H1 (cell line): ENCODE data around the gene MINAR1.

Experiments used
- BACH1 ChIP-seq: IDR thresholded peaks from 2 replicates; pipeline ENCODE4 v1.6.1; 2012; ENCODE audit warnings: low read length, improper control_type of control experiment
- CBX5 ChIP-seq: fragments of 300-800, 300-1000 bp; sonication (generic); IDR thresholded peaks from 2 replicates; pipeline ENCODE4 v1.7.1; 2016; ENCODE audit warnings: antibody characterized with exemption, low read length, low read depth
- CEBPB ChIP-seq: IDR thresholded peaks from 2 replicates; pipeline ENCODE4 v1.6.1; 2012; ENCODE audit warnings: low read depth, low read length
- CREB1 ChIP-seq: IDR thresholded peaks from 2 replicates; pipeline ENCODE4 v1.6.1; 2012; ENCODE audit warnings: inconsistent platforms
- EZH2 ChIP-seq: fragments of 200-600 bp; sonication (generic); IDR thresholded peaks from 2 replicates; pipeline ENCODE4 v1.7.1; 2012; ENCODE audit warnings: low read depth, mild to moderate bottlenecking, moderate library complexity, low read length, inconsistent platforms; ENCODE audit not compliant: severe bottlenecking
- HDAC6 ChIP-seq: IDR thresholded peaks from one replicate; pipeline ENCODE4 v1.7.1; 2012; ENCODE audit warnings: low read depth, mild to moderate bottlenecking, inconsistent platforms, low read length, moderate library complexity
- KDM1A ChIP-seq: fragments of 200-600, 300-600 bp; sonication (generic); IDR thresholded peaks from 2 replicates; pipeline ENCODE4 v1.7.1; 2016; ENCODE audit warnings: mild to moderate bottlenecking, low read length, borderline replicate concordance
- MAFK ChIP-seq: IDR thresholded peaks from 2 replicates; pipeline ENCODE4 v1.6.1; 2012; ENCODE audit warnings: low read depth, mild to moderate bottlenecking, improper control_type of control experiment, low read length
- NANOG ChIP-seq: IDR thresholded peaks from 2 replicates; pipeline ENCODE4 v1.6.1; 2011; ENCODE audit warnings: low read length, low read depth, mild to moderate bottlenecking, inconsistent platforms; ENCODE audit not compliant: insufficient read depth, poor library complexity, severe bottlenecking
- POLR2A ChIP-seq, 2 experiments: IDR thresholded peaks; 1 replicate in 1 of 2; 2 replicates in 1 of 2; pipeline ENCODE4 v1.6.1; 2011; ENCODE audit warnings: low read depth in 2 of 2, low read length in 2 of 2, mild to moderate bottlenecking in 2 of 2; ENCODE audit errors: control extremely low read depth in 1 of 2
- SP1 ChIP-seq: IDR thresholded peaks from 2 replicates; pipeline ENCODE4 v1.6.1; 2011; ENCODE audit warnings: low read depth, low read length
- SP2 ChIP-seq: IDR thresholded peaks from 2 replicates; pipeline ENCODE4 v1.6.1; 2012; ENCODE audit warnings: mild to moderate bottlenecking, low read length, inconsistent platforms
- TF ChIP-seq, protein P1 (sequence below), 3 experiments: IDR thresholded peaks; 1 replicate in 2 of 3; 2 replicates in 1 of 3; pipeline versions ENCODE4 v1.5.1 to v1.6.1; 2011; ENCODE audit warnings: low read length in 3 of 3, mild to moderate bottlenecking in 3 of 3, inconsistent platforms in 2 of 3, low read depth in 1 of 3, moderate library complexity in 1 of 3; ENCODE audit not compliant: insufficient read depth in 1 of 3; ENCODE audit errors: control extremely low read depth in 1 of 3
- TF ChIP-seq, protein P2 (sequence below): IDR thresholded peaks from 2 replicates; pipeline ENCODE4 v1.6.1; 2011; ENCODE audit warnings: low read length, improper control_type of control experiment

DNA sequence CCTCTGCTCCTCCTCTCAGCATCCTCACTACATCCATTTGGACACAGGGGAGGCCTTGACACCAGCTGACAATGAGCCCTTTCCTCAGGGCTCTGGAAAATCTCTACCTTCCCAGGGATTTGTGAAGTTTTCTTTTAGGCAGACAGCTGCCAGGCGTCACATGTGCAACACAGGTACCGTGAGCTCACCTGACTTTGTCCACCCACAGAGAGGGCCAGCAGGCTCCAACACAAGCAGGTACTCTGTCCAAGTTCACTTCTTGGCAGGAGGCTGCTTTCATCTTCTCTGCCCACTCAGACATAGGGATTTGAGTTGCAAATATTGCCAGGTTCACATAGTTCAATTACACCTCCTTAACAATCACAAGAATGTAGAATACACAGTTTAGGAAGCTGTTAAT, 15.3 kb upstream of the MINAR1 start:
- TF ChIP-seq, protein P1, sequence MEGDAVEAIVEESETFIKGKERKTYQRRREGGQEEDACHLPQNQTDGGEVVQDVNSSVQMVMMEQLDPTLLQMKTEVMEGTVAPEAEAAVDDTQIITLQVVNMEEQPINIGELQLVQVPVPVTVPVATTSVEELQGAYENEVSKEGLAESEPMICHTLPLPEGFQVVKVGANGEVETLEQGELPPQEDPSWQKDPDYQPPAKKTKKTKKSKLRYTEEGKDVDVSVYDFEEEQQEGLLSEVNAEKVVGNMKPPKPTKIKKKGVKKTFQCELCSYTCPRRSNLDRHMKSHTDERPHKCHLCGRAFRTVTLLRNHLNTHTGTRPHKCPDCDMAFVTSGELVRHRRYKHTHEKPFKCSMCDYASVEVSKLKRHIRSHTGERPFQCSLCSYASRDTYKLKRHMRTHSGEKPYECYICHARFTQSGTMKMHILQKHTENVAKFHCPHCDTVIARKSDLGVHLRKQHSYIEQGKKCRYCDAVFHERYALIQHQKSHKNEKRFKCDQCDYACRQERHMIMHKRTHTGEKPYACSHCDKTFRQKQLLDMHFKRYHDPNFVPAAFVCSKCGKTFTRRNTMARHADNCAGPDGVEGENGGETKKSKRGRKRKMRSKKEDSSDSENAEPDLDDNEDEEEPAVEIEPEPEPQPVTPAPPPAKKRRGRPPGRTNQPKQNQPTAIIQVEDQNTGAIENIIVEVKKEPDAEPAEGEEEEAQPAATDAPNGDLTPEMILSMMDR (IDR thresholded peaks at IDR 0.05; ENCODE audit: control extremely low read depth in 1 of 3, insufficient read depth in 1 of 3, low read depth in 1 of 3, low read length in 3 of 3) = no peak
- TF ChIP-seq CREB1 = no peak
- no peak for TF ChIP-seq BACH1
- no peak for TF ChIP-seq HDAC6
- TF ChIP-seq POLR2A (IDR thresholded peaks at IDR 0.05; ENCODE audit: control extremely low read depth in 1 of 2, low read depth in 2 of 2, low read length in 2 of 2) = no peak
- TF ChIP-seq SP2 = no peak
- no peak for TF ChIP-seq CBX5
- TF ChIP-seq KDM1A = no peak
- TF ChIP-seq SP1 = no peak
- TF ChIP-seq MAFK = no peak
- TF ChIP-seq NANOG = no peak
- TF ChIP-seq CEBPB = no peak
- no peak for TF ChIP-seq EZH2
- TF ChIP-seq, protein P2, sequence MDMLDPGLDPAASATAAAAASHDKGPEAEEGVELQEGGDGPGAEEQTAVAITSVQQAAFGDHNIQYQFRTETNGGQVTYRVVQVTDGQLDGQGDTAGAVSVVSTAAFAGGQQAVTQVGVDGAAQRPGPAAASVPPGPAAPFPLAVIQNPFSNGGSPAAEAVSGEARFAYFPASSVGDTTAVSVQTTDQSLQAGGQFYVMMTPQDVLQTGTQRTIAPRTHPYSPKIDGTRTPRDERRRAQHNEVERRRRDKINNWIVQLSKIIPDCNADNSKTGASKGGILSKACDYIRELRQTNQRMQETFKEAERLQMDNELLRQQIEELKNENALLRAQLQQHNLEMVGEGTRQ = no peak
